HepG2 (cell line): ENCODE data around the gene SLC2A8. TPM values are rescaled to one million over a fixed set of nuclear protein-coding genes. Genes with fewer than 3 reads are reported as not detected.

ENCODE experiments used
- EP300 ChIP-seq, 3 experiments: sonication (generic) in 1 of 3; formaldehyde crosslinking in 1 of 3; IDR thresholded peaks; 2 replicates each; pipeline versions ENCODE4 v1.5.1 to v1.6.1; 2011 to 2020; ENCODE audit warnings: low read depth in 2 of 3, low read length in 2 of 3, borderline replicate concordance in 1 of 3, improper control_type of control experiment in 1 of 3, mild to moderate bottlenecking in 1 of 3, missing genetic modification reagents in 1 of 3, moderate library complexity in 1 of 3
- FOXA1 ChIP-seq, 2 experiments: fragments of 450-650 bp in 1 of 2; sonication (generic) in 1 of 2; formaldehyde crosslinking in 1 of 2; IDR thresholded peaks; 2 replicates each; pipeline versions ENCODE4 v1.4.0 to v1.6.1; 2016 to 2020; ENCODE audit warnings: missing genetic modification reagents in 1 of 2
- HMG20A ChIP-seq: IDR thresholded peaks from 2 replicates; pipeline ENCODE4 v1.6.1; 2016; ENCODE audit warnings: borderline replicate concordance
- IKZF1 ChIP-seq: fragments of 450-650 bp; IDR thresholded peaks from 2 replicates; pipeline ENCODE4 v1.7.1; 2016
- IRF2 ChIP-seq: IDR thresholded peaks from 2 replicates; pipeline ENCODE4 v1.6.1; 2018; ENCODE audit warnings: missing genetic modification reagents, missing compliant biosample characterization
- RXRB ChIP-seq: IDR thresholded peaks from 2 replicates; pipeline ENCODE4 v1.6.1; 2016; ENCODE audit warnings: borderline replicate concordance, missing genetic modification reagents, missing compliant biosample characterization
- SMARCC2 ChIP-seq: fragments of 450-650 bp; IDR thresholded peaks from 2 replicates; pipeline ENCODE4 v1.6.1; 2017; ENCODE audit warnings: antibody characterized with exemption, mild to moderate bottlenecking
- SOX13 ChIP-seq, 3 experiments: fragments of 450-650 bp in 1 of 3; sonication (generic) in 1 of 3; formaldehyde crosslinking in 1 of 3; IDR thresholded peaks in 2 of 3; conservative IDR thresholded peaks in 1 of 3; 2 replicates each; pipeline versions ENCODE4 v1.5.0 to v1.6.1; 2016 to 2020; ENCODE audit warnings: antibody characterized with exemption in 1 of 3, mild to moderate bottlenecking in 1 of 3, missing compliant biosample characterization in 1 of 3, missing genetic modification reagents in 1 of 3, moderate library complexity in 1 of 3
- THAP7 ChIP-seq: sonication (generic); formaldehyde crosslinking; IDR thresholded peaks from 2 replicates; pipeline ENCODE4 v1.8.1; 2023; ENCODE audit warnings: mild to moderate bottlenecking, missing genetic modification reagents
- ZNF224 ChIP-seq: sonication (generic); formaldehyde crosslinking; IDR thresholded peaks from 2 replicates; pipeline ENCODE4 v1.5.0; 2020; ENCODE audit warnings: mild to moderate bottlenecking, missing genetic modification reagents
- ZNF30 ChIP-seq: sonication (generic); formaldehyde crosslinking; IDR thresholded peaks from 2 replicates; pipeline ENCODE4 v1.5.0; 2020; ENCODE audit warnings: mild to moderate bottlenecking, missing genetic modification reagents
- ZNF605 ChIP-seq: sonication (generic); formaldehyde crosslinking; IDR thresholded peaks from 2 replicates; pipeline ENCODE4 v1.8.0; 2022; ENCODE audit warnings: mild to moderate bottlenecking, missing genetic modification reagents
- ZNF646 ChIP-seq: sonication (generic); formaldehyde crosslinking; IDR thresholded peaks from 2 replicates; pipeline ENCODE4 v1.9.0; 2021; ENCODE audit warnings: mild to moderate bottlenecking, missing genetic modification reagents
- ZNF839 ChIP-seq: sonication (generic); formaldehyde crosslinking; IDR thresholded peaks from 2 replicates; pipeline ENCODE4 v1.4.0; 2020; ENCODE audit warnings: missing genetic modification reagents, mild to moderate bottlenecking, borderline replicate concordance
- polyA plus RNA-seq, 8 experiments: library from polyadenylated mRNA; depleted of rRNA in 3 of 8; stranded (reverse) in 7 of 8; unstranded in 1 of 8; fragments of >200 nt; fragmentation: Illumina TruSeq in 4 of 8; extraction: Trizol in 4 of 8; gene quantifications; 2 replicates each; pipeline versions ENCODE4 v1.2.1 to v1.2.3, GENCODE V29; 2011 to 2016; ENCODE audit warnings: low read depth in 4 of 8, missing spikeins in 1 of 8, mixed read lengths in 1 of 8; ENCODE audit not compliant: insufficient read depth in 1 of 8
- total RNA-seq, 5 experiments: library from RNA; depleted of rRNA; stranded (reverse); fragments of >200 nt; fragmentation: Illumina TruSeq; extraction: Trizol; gene quantifications; 2 replicates each; pipeline ENCODE4 v1.2.3, GENCODE V29; 2016; ENCODE audit warnings: low read depth in 1 of 5

Gene SLC2A8
- total and polyA plus RNA-seq, 2 of the 13 experiments (the other 11 are each of a cell fraction or from before 2014, with no cell fraction given) = 22.6 to 48.6 TPM

GRCh38 chr9:127388037-127388855 lies 8.7 kb upstream of the SLC2A8 start (continued):
- TF ChIP-seq RXRB (no peak), ZNF839 (CRISPR knock-in tag) (no peak), ZNF30 (no peak), FOXA1 (IDR thresholded peaks at IDR 0.05) (no peak), FOXA1 (CRISPR knock-in tag; IDR thresholded peaks at IDR 0.05) (no peak), EP300 (IDR thresholded peaks at IDR 0.05; ENCODE audit: low read depth in 2 of 2, low read length in 2 of 2) (peak; percentile 87 to 90), EP300 (CRISPR knock-in tag; IDR thresholded peaks at IDR 0.05; ENCODE audit: borderline replicate concordance) (peak; percentile 78; the same call in 1 of the 2 replicates), HMG20A (CRISPR knock-in tag) (peak; percentile 83), SOX13 (IDR thresholded peaks at IDR 0.05) (no peak), SOX13 (CRISPR knock-in tag; conservative IDR thresholded peaks at IDR 0.05 in 1 of 2, IDR thresholded peaks at IDR 0.05 in 1 of 2) (peak in 1 of 2 experiments; percentile 57; a peak in 2 of 4 replicates), ZNF224 (CRISPR knock-in tag) (no peak), THAP7 (0 out of 2 replicates have a peak, but pooled peaks have one; percentile 43), IRF2 (CRISPR knock-in tag) (no peak; the same call in 1 of the 2 replicates), IKZF1 (no peak), SMARCC2 (no peak), ZNF605 (CRISPR knock-in tag) (no peak), ZNF646 (CRISPR knock-in tag) (no peak)
